Ovary (tissue), 3 donors: ENCODE measurements around the gene ANK3.

Source experiments
- CTCF ChIP-seq, 3 donors: fragments of 450-650 bp in 2 of 3; fragments of 200-600 bp in 1 of 3; IDR thresholded peaks; one replicate each; pipeline versions ENCODE4 v1.5.1 to v1.8.0; 2016 to 2022; ENCODE audit warnings: antibody characterized with exemption in 3 of 3, mild to moderate bottlenecking in 1 of 3
- EP300 ChIP-seq: sonication (generic); formaldehyde crosslinking; IDR thresholded peaks from one replicate; pipeline ENCODE4 v1.6.1; 2017; ENCODE audit warnings: antibody characterized with exemption
- POLR2A ChIP-seq: fragments of 450-650 bp; IDR thresholded peaks from one replicate; pipeline ENCODE4 v1.6.1; 2017; ENCODE audit warnings: antibody characterized with exemption, mild to moderate bottlenecking, moderate library complexity
- donor health status: DM: no; HTN: no; CAD: no.

GRCh38 chr10:60429084-60429849, 39.6 kb upstream of the ANK3 start:
- TF ChIP-seq CTCF (IDR thresholded peaks at IDR 0.05) (no peak), EP300 (no peak), POLR2A (no peak)
